Motor neuron (in vitro differentiated cells): Measurements from ENCODE around the gene DPPA4. TPM values are rescaled to one million over a fixed set of nuclear protein-coding genes. Genes with fewer than 3 reads are reported as not detected.

Experiments used
- ATAC-seq, 8 experiments: fragments of 200-7000 bp; cut with Tn5 transposase; replicated peaks in 6 of 8; 2 replicates each; pipeline ENCODE4 v1.8.0; 2021; ENCODE audit warnings: mild to moderate bottlenecking in 8 of 8, moderate library complexity in 8 of 8
- H3K27ac ChIP-seq, 2 donors: fragments of 250-450 bp; sonication (Bioruptor Pico); 2 replicates each; pipeline ENCODE4 v1.9.0; 2021; ENCODE audit warnings: antibody characterized with exemption in 2 of 2, mild to moderate bottlenecking in 2 of 2, moderate library complexity in 1 of 2
- H3K4me1 ChIP-seq, 2 donors: fragments of 250-450 bp; sonication (Bioruptor Pico); replicated peaks in 1 of 2; 2 replicates each; pipeline ENCODE4 v1.6.1; 2021; ENCODE audit warnings: antibody characterized with exemption in 2 of 2, mild to moderate bottlenecking in 2 of 2, moderate library complexity in 1 of 2
- H3K4me3 ChIP-seq, 5 donors: fragments of 250-450 bp; sonication (Bioruptor Pico); 2 replicates each; pipeline ENCODE4 v1.9.0; 2021; ENCODE audit warnings: antibody characterized with exemption in 5 of 5, mild to moderate bottlenecking in 5 of 5, moderate library complexity in 4 of 5
- WGBS, 10 experiments: fragments of 450-650 bp; shearing (Covaris generic); methylation state at CpG; one replicate each; pipeline ENCODE4 v1.0.0; 2022; 5-methylcytosine and 5-hydroxymethylcytosine counted together
- in situ Hi-C, 9 experiments: fragments of 400-800 bp; cut with MboI; loops; one replicate each; pipeline ENCODE4 v1.15.0; 2021; ENCODE audit warnings: low sequenced_read_pairs in 9 of 9, low pct_unique_long_range_greater_than_20kb in 2 of 9; ENCODE audit not compliant: unreplicated experiment in 9 of 9
- total RNA-seq, 8 experiments: library from RNA; unstranded; fragments of 300-600 nt; gene quantifications; 2 replicates each; pipeline versions ENCODE4 v1.2.3 to v1.2.4, GENCODE V29; 2022

The DPPA4 gene
- total RNA-seq, 8 experiments from 2014 or later: 0.15 to 55.3 (median 20.6) TPM; not detected in 1

- WGBS, 10 experiments: 20 to 100% (median 91%) methylated on average over 1 to 6 of the region's 7 CpGs; no CpG with 5 or more reads in 1 of the 10 experiments
- in situ Hi-C loops: no loop called here
- no peak for ATAC-seq
- H3K27ac ChIP-seq: no peak overlapping the region
- H3K4me3 ChIP-seq: no peak overlapping the region
- H3K4me1 ChIP-seq: peaks cover 0 to 20% of the 10 kb centered on the region in 2 donors
These were observed 6.9 kb downstream of the DPPA4 start for GRCh38 chr3:109330405-109330804.

- 0 to 100% (median 10%) methylated on average over 1 to 2 of the region's 3 CpGs; no CpG with 5 or more reads in 3 of the 10 experiments for WGBS, 10 experiments
- Histone ChIP-seq H3K4me1 (peaks cover 0 to 3% of the 10 kb centered on the region in 2 donors), H3K4me3 (no peak overlapping the region), H3K27ac (no peak overlapping the region)
- ATAC-seq: no peak
- in situ Hi-C loops: no loop called here
These were observed 9.1 kb downstream of the DPPA4 start for GRCh38 chr3:109328202-109328601.

- WGBS, 10 experiments: 0 to 88% (median 80%) methylated on average over 1 to 3 of the region's 3 CpGs; no CpG with 5 or more reads in 3 of the 10 experiments
- no peak overlapping the region for H3K27ac ChIP-seq
- no peak overlapping the region for H3K4me3 ChIP-seq
- ATAC-seq: no peak
- in situ Hi-C loops: no loop called here
- no peaks in the 10 kb centered on the region for H3K4me1 ChIP-seq
These were observed 11.7 kb downstream of the DPPA4 start for GRCh38 chr3:109325657-109326056.

GRCh38 chr3:109325109-109325508 lies 12.2 kb downstream of the DPPA4 start:
- no peak overlapping the region for H3K4me3 ChIP-seq
- no peaks in the 10 kb centered on the region for H3K4me1 ChIP-seq
- in situ Hi-C loops: no loop called here
- 67 to 100% (median 95%) methylated on average over 1 to 2 of the region's 5 CpGs; no CpG with 5 or more reads in 4 of the 10 experiments for WGBS, 10 experiments
- no peak for ATAC-seq
- no peak overlapping the region for H3K27ac ChIP-seq

GRCh38 chr3:109316162-109316730 lies 21.1 kb downstream of the DPPA4 start, which contains the start of gene DPPA2:
TSS of gene DPPA2 (minus strand) at chr3:109316517. CDS start at chr3:109314542, 1,975 bp downstream.
- ATAC-seq: no peak
- Histone ChIP-seq H3K4me3 (no peak within 1 kb of the TSS), H3K27ac (no peak within 1 kb of the TSS), H3K4me1 (no peaks in the 10 kb centered on the region)
- 23 to 100% (median 92%) methylated on average over 2 to 7 of the region's 21 CpGs; no CpG with 5 or more reads in 4 of the 10 experiments for WGBS, 10 experiments
- in situ Hi-C loops: no loop called here

- no peak for ATAC-seq
- H3K4me1 ChIP-seq: no peaks in the 10 kb centered on the region
- no peak overlapping the region for H3K27ac ChIP-seq
- H3K4me3 ChIP-seq: no peak overlapping the region
- in situ Hi-C loops: no loop called here
- 17 to 67% (median 50%) methylated on average over 1 of the region's 1 CpG; no CpG with 5 or more reads in 3 of the 10 experiments for WGBS, 10 experiments
These were observed 24.3 kb downstream of the DPPA4 start for GRCh38 chr3:109313061-109313460.

- no peak for ATAC-seq
- H3K27ac ChIP-seq: no peak overlapping the region
- in situ Hi-C loops: no loop called here
- H3K4me3 ChIP-seq: no peak overlapping the region
- H3K4me1 ChIP-seq: no peaks in the 10 kb centered on the region
- 20 to 85% (median 36%) methylated on average over 1 to 2 of the region's 2 CpGs; no CpG with 5 or more reads in 4 of the 10 experiments for WGBS, 10 experiments
These were observed 39.9 kb downstream of the DPPA4 start for GRCh38 chr3:109297496-109297895.

- in situ Hi-C loops: no loop called here
- Histone ChIP-seq H3K4me1 (no peaks in the 10 kb centered on the region), H3K27ac (no peak overlapping the region), H3K4me3 (no peak overlapping the region)
- ATAC-seq: no peak
These were observed 53.3 kb downstream of the DPPA4 start for GRCh38 chr3:109284071-109284470.

- no peak overlapping the region for H3K4me3 ChIP-seq
- no peak overlapping the region for H3K27ac ChIP-seq
- no peak for ATAC-seq
- 50 to 88% (median 79%) methylated on average over 1 of the region's 1 CpG; no CpG with 5 or more reads in 6 of the 10 experiments for WGBS, 10 experiments
- H3K4me1 ChIP-seq: no peaks in the 10 kb centered on the region
- in situ Hi-C loops: no loop called here
These were observed 58.8 kb downstream of the DPPA4 start for GRCh38 chr3:109278546-109278945.

GRCh38 chr3:109278141-109278540 lies 59.2 kb downstream of the DPPA4 start:
- whole genome bisulfite sequencing, 10 experiments: 0 to 84% (median 49%) methylated on average over 1 to 3 of the region's 3 CpGs; no CpG with 5 or more reads in 2 of the 10 experiments
- no peak overlapping the region for H3K27ac ChIP-seq
- no peak overlapping the region for H3K4me3 ChIP-seq
- in situ Hi-C loops: no loop called here
- H3K4me1 ChIP-seq: no peaks in the 10 kb centered on the region
- ATAC-seq: no peak

Other genes with a start within 250 kb of the DPPA4 start
- gene MORC1, start 219.4 kb downstream of the DPPA4 start, total RNA-seq: under 1 TPM in 4 of 8 experiments, not detected in 4; 0.05 to 0.35 (median 0.14) TPM
- under 1 TPM in 1 of 8 experiments, not detected in 7; 0.61 TPM for gene C3orf85, start 200.8 kb downstream of the DPPA4 start, total RNA-seq
- under 1 TPM in 4 of 8 experiments, not detected in 4; 0.18 to 0.38 (median 0.27) TPM for gene DPPA2, start 21.0 kb downstream of the DPPA4 start, total RNA-seq